Measurements from ENCODE around the gene GTF3C5.
"Not testable (repeated sequence)": the region's sequence is repeated elsewhere in the genome, so short reads cannot be mapped to it uniquely, and the experiment has no call there.

GTF3C5 gene

DNA sequence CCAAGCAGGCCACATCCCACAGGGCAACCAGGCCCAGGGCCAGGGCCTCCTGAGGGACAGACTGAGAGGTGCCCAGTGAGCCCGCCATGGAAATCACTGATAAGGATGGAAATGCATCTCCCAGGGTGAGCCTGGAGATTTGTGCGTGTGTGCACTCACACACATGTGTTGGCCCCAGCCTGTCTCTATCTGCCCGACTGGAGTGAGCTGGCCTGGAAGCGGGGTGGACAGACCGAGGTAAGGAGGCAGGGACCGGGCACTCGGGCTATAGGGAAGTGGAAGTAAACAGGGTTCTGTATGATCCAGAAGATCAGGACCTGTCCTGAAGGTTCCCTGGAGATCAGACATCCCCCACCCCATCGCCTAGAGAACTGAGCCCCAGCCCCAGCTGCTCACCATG, 34.9 kb upstream of the GTF3C5 start:
- DNase-seq (ENCODE audit: low read depth), result no peak

DNA sequence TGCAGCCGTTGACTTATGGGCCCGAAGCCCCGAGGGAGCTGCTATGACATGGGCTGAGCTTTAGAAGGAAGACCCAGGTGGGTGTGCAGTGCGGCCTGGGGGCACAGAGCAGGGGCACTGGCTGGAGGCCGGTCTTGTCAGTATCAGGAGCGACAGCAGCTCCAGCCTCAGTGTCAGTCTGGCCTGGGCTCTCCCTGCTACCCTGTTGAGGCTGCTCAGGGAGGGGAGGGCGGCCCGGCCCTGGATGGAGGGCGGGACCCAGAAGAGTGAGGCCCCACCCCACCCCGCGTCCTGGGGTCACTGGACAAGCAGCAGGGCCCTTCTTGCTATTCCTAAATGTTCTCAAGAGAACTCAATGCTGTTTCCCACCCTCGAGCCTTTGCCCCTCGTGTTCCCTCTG, 34.3 kb upstream of the GTF3C5 start:
- no peak for DNase-seq (ENCODE audit: low read depth)

DNA sequence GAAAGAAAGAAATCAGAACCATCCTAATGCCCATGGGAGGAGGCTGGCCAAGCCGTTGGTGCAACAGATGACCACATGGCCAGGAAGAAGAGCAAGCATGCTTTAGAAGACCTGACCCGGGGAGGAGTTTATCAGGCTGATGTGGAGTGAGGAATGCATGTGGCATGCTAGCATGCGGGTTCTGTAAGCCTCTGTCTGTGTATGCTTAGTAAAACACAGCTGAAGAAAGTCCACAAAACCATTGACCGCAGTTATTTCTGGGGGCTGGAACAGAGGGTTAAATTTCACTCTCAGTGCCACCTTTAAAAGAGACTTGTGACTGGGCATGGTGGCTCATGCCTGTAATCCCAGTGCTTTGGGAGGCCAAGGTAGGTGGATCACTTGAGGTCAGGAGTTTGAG, 33.2 kb upstream of the GTF3C5 start:
- DNase-seq (ENCODE audit: low read depth), result peak; percentile 22

DNA sequence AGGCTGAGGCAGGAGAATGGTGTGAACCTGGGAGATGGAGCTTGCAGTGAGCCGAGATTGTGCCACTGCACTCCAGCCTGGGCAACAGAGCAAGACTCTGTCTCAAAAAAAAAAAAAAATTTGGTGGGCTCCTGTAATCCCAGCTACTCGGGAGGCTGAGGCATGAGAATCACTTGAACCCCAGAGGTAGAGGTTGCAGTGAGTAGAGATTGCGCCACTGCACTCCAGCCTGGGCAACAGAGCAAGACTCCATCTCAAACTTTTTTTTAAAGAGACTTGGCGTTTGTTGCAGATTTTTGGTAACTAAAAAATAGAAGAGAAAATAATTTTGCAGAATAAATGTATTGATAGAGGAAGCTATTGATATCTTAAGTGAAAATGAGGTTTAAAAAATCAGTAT, 32.6 kb upstream of the GTF3C5 start:
- not testable (repeated sequence) for DNase-seq (ENCODE audit: low read depth)

DNA sequence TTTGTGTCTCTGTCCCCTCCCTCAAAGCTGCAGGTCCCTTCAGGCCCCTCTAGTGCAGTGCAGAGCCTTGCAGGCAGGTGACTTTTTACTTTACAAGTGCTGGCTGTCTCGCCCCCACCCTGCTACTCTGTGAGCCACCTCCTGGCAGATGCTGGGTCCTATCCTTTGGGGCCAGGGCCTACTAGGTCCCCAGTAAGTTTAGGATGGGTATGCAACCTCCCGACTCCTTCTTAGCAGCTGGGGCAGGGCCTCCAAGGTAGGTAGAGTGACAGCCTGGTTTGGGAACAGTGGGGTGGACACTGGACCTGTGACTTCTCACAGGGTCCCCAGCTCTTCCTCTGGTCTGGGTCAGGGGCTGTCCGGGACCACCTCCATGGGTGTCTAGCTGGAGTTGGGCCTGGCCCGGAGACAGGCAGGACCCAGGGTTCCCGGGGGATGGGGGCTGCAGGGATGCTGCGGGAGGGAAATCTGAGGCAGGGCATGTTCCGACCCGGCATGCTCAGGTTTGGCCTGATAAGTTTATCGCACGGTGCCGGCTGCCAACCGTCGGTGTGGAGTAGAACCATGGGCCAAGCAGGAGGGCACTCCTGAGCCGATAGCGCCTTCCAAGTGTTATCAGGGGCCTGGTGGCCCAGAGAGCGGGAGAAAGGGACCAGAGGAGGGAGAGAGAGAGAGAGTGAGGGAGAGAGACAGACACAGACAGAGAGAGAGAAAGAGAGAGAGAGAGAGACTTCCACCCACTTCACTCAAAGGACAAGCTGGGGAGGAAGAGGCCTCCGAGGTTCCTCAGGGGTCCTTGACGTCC, 31.8 kb upstream of the GTF3C5 start:
- DNase-seq (ENCODE audit: low read depth), result no peak

DNA sequence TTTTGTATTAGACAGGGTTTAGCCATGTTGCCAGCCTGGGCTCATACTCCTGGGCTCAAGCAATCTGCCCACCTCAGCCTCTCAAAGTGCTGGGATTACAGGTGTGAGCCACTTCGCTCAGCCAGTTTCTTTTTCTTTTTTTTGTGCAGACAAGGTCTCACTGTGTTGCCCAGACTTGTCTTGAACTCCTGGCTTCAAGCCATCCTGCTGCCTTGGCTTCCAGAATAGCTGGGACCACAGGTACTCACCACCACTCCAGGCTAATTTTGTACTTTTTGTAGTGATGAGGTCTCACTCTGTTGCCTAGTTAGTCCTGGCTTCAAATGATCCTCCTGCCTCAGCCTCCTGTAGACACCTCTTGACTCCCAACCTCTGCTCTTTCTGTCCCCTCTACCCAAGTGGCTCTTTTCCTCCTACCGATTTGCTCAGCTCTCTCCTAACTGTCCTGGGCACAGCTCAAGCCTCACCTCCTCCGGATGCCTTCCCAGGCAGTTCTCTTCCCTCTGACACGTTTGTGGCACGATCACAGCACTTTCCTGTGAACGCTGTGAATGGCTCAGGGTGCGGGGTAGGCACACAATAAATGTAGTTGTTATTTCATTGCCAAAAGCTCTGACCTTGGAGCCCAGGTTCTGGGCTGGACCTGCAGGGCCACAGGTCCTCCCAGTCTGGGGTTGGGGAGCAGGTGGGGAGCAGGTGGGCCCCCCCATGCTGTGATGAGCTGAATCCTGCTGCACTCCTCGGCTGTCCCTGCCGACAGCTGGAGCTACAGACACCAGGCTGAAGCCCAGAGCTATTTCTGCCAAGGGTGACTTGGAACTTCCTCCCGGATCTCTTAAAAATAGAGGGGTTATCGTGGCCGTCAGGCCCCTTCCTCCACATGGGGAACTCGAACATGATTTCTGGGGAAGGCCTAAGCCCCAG, 28.4 kb upstream of the GTF3C5 start:
- DNase-seq (ENCODE audit: low read depth), result no peak

DNA sequence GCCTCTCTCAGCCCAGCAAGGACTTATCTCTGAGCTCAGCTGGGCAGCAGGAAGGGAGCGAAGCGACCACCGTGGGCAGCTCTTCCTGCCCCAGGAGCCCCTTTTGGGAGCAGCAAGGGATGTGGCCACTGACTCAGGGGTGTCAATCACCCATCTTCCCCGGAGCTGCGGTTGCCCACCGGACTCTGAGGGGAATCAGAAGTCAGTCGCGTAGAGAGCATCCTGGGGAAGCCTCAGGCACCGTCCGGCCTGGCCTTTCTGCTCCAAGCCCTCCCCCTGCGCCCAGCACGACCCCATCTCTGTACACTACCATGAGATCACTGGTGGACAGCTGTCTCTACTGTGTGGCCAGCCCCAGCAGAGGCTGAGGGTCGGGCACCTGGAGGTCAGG, 27.7 kb upstream of the GTF3C5 start:
- DNase-seq (ENCODE audit: low read depth), result no peak

DNA sequence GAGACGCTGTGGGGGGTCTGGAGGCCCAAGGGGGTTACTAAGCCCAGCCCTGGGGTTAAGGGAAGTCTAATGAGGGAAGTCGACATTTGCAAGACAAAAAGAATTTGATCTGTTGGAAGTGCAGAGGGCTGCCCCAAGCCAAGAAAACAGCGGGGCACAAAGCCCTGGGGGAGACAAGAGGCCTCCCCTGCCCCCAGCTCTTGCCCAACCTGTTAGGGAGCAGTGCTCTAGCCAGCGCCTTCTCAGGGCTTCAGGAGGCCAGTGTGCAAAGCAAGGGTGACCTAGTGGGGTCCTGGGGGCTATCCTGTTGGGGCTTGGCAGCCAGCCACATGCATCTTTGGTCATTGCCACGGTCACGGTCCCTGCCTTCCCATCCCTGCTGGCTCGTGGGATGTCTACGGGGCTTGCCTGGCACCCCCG, 27.1 kb upstream of the GTF3C5 start:
- DNase-seq (ENCODE audit: low read depth), result no peak

DNA sequence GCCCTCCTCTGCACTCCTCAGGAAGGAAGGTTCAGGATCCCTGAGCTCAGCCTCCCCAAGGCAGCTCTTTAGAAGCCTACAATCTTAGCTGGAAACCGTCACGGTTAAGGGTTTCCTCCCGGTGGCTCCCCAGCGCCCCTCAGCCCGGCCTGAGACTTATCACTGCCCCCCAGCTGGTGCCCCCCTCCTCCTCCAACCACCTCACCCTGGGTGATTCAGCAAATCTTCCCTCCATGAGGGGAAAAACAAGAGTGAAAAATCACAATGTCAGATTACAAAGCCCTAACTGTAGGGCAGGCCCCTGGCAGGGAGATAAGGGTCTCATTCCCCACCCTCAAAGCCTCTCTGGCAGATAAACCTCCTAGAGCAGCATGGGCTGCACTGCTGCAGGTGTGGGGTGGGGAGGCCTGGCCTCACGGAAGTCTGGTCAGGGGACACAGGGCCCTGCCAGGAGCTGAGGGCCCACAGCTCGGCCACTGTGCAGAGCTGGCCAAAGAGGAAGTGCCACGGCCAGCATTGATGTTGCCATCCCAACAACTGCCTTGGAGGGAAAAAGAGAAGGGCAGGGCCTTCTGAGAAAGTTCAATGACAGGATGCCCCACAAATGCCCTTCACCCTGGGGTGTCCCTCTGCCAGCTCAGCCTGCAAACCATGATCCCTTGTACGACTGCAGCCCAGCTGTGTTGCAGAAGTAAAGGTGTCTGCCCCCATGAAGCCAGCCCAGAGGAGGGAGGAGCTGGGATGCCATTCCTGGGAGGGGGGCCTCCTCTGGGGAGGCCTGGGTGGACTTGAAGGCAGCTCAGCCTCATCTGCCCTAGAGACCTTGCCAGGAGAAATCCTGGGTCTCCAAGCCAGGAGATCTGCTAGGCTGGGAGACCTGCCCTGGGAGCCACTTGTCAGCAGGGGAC, 26.5 kb upstream of the GTF3C5 start:
- DNase-seq (ENCODE audit: low read depth), result no peak

DNA sequence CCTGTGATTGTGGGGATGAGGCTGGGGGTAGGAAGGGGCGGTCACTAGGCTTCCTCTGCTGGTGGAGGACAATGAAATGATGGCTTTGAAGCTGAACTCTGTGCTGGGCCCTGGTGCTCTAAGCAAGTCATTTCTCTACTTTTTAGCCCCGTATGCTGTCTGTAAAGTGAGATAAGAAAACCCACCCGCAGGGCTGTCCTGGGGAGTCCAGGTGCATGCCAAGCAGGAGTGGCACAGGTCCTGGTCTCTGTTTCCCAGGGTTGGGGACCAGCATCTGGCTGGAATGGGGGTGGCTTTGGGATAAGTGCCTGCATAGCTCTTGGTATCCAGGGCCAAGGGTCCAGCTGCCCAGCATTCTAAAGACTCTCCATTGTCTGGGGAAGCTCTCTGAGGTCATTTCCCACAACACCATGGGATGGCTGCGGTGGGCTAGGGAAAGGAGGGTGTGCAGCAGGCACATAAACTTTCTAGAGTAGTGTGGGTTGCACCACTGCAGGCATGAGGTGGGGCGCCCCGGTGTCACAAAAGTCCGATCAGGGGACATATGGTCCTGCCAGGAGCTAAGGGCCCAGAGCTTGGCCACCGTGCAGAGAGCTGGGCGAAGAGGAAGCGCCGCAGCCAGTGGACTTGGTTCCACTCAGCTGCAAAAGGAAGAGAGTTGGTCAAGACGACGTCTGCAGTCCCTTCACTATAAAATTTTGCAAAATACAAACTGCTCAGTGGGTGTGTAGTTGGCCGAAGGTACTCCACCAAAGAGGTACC, 25.6 kb upstream of the GTF3C5 start:
- DNase-seq (ENCODE audit: low read depth), result no peak

DNA sequence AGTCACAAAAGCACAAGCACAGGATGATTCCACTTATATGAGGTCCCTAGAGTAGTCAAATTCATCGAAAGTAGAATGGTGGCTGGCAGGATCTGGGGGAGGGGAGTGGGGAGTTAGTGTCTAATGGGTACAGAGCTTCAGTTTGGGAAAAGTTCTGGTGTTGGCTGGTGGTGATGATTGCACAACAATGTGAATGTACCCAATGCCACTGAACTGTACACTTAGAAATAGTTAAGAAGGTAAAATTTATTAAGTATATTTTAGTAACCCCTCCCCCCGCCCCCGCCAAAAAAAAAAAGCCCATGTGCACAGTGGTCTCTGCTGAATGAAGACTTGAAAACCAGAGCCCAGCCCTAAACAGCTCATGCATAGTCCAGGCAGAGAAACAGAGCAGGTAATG, 24.8 kb upstream of the GTF3C5 start:
- DNase-seq (ENCODE audit: low read depth), result no peak

DNA sequence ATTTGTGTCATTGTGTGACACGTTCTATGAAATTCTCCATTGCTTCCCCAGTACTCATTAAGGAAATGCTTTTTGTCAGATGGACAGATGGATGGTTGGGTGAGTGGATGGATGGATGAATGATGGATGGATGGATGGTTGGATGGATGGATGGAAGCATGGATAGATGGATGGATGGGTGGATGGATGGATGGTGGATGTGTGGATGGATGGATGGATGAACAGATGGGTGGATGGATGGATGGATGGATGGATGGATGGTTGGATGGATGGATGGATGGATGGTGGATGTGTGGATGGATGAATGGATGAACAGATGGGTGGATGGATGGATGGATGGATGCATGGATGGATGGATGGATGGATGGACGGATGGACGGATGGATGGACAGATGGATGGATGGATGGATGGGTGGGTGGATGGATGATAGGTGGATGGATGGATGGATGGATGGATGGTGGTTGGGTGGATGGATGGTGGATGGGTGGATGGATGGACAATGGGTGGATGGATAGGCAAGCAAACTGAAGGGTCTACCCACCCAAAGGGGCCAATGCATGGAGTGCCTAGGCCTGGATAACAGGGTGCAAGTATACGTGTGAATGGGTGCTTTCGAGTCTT, 24.0 kb upstream of the GTF3C5 start:
- DNase-seq (ENCODE audit: low read depth), result no peak

DNA sequence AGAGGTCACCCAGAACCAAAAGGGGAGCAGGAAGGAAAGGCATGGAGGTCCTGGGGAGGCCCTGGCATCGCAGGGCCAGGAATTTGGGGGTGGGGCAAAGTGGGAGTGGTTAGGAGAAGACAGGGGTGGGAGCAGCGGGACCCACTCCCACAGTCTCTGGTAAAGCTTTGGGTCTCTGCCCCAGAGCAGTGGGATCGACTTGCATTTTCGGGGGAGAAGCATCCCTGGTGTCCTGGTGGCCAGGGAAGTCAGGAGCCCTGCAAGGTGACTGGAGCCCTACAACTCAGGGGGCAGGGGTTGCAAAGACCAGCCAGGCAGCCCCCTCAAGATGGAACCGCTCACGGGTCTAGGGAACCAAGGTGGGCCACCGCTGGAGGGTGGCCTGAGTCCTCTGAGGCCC, 22.4 kb upstream of the GTF3C5 start:
- DNase-seq (ENCODE audit: low read depth), result no peak

DNA sequence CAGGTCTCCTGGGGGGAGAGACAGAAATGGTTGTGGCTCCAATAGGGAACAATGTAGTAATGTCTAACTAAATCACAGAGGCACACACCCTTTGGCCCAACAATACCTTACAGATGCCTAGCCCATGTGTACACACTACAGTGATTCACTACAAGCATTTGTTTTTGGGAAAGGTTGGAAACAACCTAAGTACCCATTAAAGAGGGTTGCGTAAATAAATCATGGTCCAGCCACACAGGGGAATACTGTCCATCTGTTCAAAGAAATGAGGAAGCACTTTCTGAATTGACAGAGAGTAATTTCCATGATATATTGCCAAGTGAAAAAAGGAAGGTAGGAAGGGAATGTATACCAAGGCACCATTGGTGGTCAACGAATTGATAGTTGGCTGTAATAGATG, 22.0 kb upstream of the GTF3C5 start:
- DNase-seq (ENCODE audit: low read depth), result no peak

DNA sequence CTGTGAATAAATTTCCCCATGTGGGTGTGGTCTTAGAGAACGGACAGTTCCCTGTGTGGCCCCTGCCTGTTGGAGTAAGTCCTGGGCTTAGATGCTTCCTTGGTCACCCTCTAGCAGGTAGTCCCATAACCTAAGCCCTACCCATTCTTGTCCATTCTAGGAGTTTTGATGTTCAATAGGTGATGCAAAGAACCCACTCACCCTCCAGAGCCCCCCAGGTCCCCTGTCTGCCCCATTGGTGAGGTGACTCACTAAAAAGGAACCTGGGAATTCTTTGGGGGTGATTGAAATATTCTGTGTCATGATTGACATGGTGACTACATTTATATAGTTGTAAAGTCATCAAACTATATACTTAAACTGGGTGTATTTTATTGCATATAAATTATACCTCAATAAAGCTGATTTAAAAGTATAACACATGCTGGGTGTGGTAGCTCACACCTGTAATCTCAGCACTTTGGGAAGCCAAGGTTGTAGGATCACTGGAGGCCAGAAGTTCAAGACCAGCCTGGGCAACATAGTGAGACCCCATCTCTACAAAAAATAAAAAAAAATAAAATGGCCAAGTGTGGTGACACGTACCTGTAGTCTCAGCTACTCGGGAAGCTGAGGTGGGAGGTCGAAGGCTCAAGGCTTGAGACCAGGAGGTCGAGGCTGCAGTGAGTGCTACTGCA, 20.8 kb upstream of the GTF3C5 start:
- DNase-seq (ENCODE audit: low read depth), result no peak

DNA sequence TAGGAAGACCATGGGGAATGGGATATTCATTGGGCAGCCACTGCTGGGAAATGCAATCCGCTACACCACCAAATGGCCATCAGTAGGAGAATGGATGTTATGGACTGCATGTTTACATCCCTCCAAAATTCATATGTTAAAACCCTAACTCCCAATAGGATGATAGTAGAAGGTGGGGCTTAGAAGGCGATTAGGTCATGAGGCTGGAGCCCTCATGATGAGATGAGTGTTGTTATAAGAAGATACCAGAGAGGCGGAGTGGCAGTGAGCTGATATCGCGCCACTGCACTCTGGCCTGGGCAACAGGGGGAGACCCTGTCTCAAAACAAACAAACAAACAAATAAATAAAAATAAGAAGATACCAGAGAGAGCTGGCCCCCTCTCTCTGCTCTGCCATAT, 16.1 kb upstream of the GTF3C5 start:
- no peak for DNase-seq (ENCODE audit: low read depth)

DNA sequence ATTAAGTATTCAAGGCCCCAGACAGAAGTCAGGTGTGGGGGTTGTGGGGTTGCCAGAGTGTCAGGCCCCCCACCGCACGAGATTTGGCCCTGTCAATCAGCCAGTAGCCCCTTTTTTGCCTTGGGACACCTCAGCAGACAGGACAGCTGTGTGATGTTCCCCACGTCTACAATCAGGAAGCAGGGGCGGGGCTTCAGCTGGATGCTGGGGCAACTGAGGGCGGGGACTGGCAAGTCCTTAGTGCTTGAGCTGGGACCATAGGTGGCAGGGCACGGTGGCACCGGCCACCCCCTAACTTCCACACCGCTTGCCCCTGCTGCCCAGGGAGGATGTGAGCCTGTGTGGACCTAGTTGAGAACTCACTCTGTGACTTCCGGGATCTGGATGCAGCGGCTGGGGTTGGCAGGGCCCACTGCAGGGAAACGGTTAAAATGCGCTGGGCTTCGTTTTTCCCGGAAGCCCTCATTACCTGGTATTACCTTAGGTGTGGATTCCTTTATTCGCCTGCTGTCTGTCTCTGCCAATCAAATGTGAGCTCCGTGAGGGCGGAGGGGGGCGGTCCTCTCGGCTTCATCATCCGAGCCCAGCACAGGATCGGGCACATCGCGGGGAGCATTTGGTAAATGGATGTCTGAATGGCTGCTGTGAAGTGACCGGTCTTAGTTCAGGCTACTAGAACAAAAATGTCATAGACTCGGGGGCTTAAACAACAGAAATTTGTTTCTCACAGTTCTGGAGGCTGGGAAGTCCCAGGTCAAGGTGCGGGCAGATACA, 7.5 kb upstream of the GTF3C5 start:
- no peak for DNase-seq (ENCODE audit: low read depth)

DNA sequence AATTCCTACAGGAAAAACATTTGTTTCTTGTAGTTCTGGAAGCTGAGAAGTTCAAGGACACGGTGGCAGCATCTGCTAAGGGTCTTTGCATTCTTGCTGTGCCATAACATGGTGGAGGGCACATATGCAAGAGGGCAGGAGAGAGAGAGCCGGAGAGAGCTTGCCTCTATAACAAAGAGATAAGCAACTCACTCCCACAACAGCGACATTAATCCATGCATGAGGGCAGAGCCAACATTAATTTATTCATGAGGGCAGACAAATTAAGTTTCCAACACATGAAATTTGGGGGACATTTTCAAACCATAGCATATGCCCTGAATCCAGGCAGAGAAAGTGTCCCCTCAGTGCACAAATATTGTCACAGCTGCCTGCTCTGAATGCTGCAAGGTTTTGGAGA, 4.4 kb upstream of the GTF3C5 start:
- DNase-seq (ENCODE audit: low read depth), result no peak

DNA sequence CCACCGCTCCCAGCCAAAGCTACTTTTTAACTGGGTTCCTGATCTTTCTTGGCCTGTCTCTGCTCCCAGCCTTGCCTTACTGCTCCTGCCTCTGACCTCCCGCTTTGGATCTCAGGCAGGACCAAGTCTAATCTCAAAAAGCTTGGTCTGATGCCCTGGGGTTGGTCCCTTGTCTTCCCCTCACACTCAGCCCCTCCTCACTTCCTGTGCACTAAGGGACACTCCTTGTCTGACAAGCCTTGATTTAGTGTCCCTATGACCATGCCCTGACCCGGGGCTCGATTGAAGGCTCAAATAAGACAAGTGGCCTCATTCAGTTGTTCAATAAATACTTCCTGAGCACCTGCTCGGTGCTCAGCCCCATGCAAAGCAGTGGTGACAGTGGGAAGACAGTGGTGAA, 3.7 kb upstream of the GTF3C5 start:
- no peak for DNase-seq (ENCODE audit: low read depth)

DNA sequence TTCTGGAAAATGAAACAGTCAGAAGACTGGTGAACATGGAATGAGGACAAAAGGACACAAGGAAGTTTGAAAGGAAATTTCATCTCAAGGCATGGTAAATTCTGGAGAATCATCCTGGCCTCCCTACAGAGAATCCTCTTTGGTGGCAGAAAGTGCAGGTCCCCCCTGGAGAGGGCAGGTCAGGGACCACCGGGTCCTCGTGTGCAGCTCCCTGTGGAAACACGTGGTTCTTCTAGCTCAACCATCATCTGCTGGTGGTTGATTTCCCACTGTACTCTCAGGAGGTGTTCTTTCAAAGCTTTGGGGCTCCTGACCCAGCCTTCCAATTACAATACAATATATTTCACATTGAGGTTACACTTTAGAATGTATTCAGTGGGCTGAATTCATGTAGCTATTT, 2.6 kb upstream of the GTF3C5 start:
- no peak for DNase-seq (ENCODE audit: low read depth)

All from non-pigmented ciliary epithelial cell (primary cell).